Neural crest cell (in vitro differentiated cells): Measurements from ENCODE around the gene KDM4C. TPM values are rescaled to one million over a fixed set of nuclear protein-coding genes. Genes with fewer than 3 reads are reported as not detected.

Experiments
- DNase-seq: peaks from one replicate; pipeline ENCODE4 v3.0.0; 2021; ENCODE audit warnings: low read depth, mixed read lengths, low spot score
- H3K27ac Mint-ChIP-seq: one replicate; pipeline ENCODE4 v1.8.0; 2021; ENCODE audit warnings: mild to moderate bottlenecking, mixed read lengths; ENCODE audit not compliant: unreplicated experiment
- H3K27me3 Mint-ChIP-seq: 2 replicates; pipeline ENCODE4 v1.8.0; 2021; ENCODE audit warnings: low read depth, mild to moderate bottlenecking, mixed read lengths
- H3K36me3 Mint-ChIP-seq: 2 replicates; pipeline ENCODE4 v1.8.0; 2021; ENCODE audit warnings: low read depth, mild to moderate bottlenecking, mixed read lengths
- H3K4me1 Mint-ChIP-seq: 2 replicates; pipeline ENCODE4 v1.8.0; 2021; ENCODE audit warnings: mixed read lengths
- H3K4me3 Mint-ChIP-seq: one replicate; pipeline ENCODE4 v1.8.0; 2021; ENCODE audit warnings: mild to moderate bottlenecking, mixed read lengths
- H3K9me3 Mint-ChIP-seq: 2 replicates; pipeline ENCODE4 v1.8.0; 2021; ENCODE audit warnings: mixed read lengths
- CTCF ChIP-seq: fragments of 200-600 bp; sonication (generic); conservative IDR thresholded peaks from 2 replicates; pipeline ENCODE4 v1.5.0; 2021; ENCODE audit warnings: antibody characterized with exemption, mild to moderate bottlenecking
- total RNA-seq: library from RNA; stranded (reverse); gene quantifications from 2 replicates; pipeline ENCODE4 v1.2.1, GENCODE V29; 2021

Gene KDM4C
- total RNA-seq, 1 donor from 2014 or later, result 11.2 TPM

GRCh38 chr9:6999794-7000193, 242.0 kb downstream of the KDM4C start:
- no peak for DNase-seq
- Mint-ChIP-seq H3K4me1 (no peaks in the 10 kb centered on the region), H3K27me3 (no peaks in the 10 kb centered on the region), H3K9me3 (no peaks in the 10 kb centered on the region), H3K36me3 (peaks cover 2% of the 10 kb centered on the region), H3K27ac (no peak overlapping the region), H3K4me3 (no peak overlapping the region)
- no peak for TF ChIP-seq CTCF

- Mint-ChIP-seq H3K27ac (no peak overlapping the region), H3K9me3 (no peaks in the 10 kb centered on the region), H3K27me3 (no peaks in the 10 kb centered on the region), H3K36me3 (no peaks in the 10 kb centered on the region), H3K4me1 (no peaks in the 10 kb centered on the region), H3K4me3 (no peak overlapping the region)
- DNase-seq, result no peak
- no peak for TF ChIP-seq CTCF
Observed at GRCh38 chr9:7001571-7001970, 243.8 kb downstream of the KDM4C start.

- no peak overlapping the region for H3K4me3 Mint-ChIP-seq
- DNase-seq, result no peak
- no peaks in the 10 kb centered on the region for H3K9me3 Mint-ChIP-seq
- H3K27me3 Mint-ChIP-seq, result no peaks in the 10 kb centered on the region
- no peak for TF ChIP-seq CTCF
- H3K36me3 Mint-ChIP-seq, result peaks cover 1% of the 10 kb centered on the region
- no peak overlapping the region for H3K27ac Mint-ChIP-seq
- H3K4me1 Mint-ChIP-seq, result no peaks in the 10 kb centered on the region
Observed at GRCh38 chr9:7003861-7004260, 246.1 kb downstream of the KDM4C start.

GRCh38 chr9:7006417-7006816, 248.6 kb downstream of the KDM4C start:
- Mint-ChIP-seq H3K9me3 (peaks cover 2% of the 10 kb centered on the region), H3K4me1 (no peaks in the 10 kb centered on the region), H3K27me3 (no peaks in the 10 kb centered on the region), H3K27ac (no peak overlapping the region), H3K4me3 (no peak overlapping the region), H3K36me3 (peaks cover 13% of the 10 kb centered on the region)
- TF ChIP-seq CTCF, result no peak
- no peak for DNase-seq

- Mint-ChIP-seq H3K27ac (no peak overlapping the region), H3K4me3 (no peak overlapping the region), H3K9me3 (peaks cover 2% of the 10 kb centered on the region), H3K4me1 (no peaks in the 10 kb centered on the region), H3K36me3 (peaks cover 15% of the 10 kb centered on the region), H3K27me3 (no peaks in the 10 kb centered on the region)
- no peak for TF ChIP-seq CTCF
- DNase-seq, result no peak
Observed at GRCh38 chr9:7008411-7008810, 250.6 kb downstream of the KDM4C start.

GRCh38 chr9:7009065-7009464, 251.3 kb downstream of the KDM4C start:
- no peak for TF ChIP-seq CTCF
- H3K9me3 Mint-ChIP-seq, result peaks cover 2% of the 10 kb centered on the region
- no peak for DNase-seq
- H3K27me3 Mint-ChIP-seq, result no peaks in the 10 kb centered on the region
- H3K4me1 Mint-ChIP-seq, result no peaks in the 10 kb centered on the region
- H3K36me3 Mint-ChIP-seq, result peaks cover 15% of the 10 kb centered on the region
- no peak overlapping the region for H3K27ac Mint-ChIP-seq
- H3K4me3 Mint-ChIP-seq, result no peak overlapping the region
